GM18909 (cell line): ENCODE data around the gene TMEM183A.

Experiments
- ATAC-seq: cut with Tn5 transposase; IDR thresholded peaks from one replicate; pipeline ENCODE4 v1.9.1; 2021; ENCODE audit warnings: mild to moderate bottlenecking; ENCODE audit not compliant: unreplicated experiment, poor library complexity

Gene TMEM183A

DNA sequence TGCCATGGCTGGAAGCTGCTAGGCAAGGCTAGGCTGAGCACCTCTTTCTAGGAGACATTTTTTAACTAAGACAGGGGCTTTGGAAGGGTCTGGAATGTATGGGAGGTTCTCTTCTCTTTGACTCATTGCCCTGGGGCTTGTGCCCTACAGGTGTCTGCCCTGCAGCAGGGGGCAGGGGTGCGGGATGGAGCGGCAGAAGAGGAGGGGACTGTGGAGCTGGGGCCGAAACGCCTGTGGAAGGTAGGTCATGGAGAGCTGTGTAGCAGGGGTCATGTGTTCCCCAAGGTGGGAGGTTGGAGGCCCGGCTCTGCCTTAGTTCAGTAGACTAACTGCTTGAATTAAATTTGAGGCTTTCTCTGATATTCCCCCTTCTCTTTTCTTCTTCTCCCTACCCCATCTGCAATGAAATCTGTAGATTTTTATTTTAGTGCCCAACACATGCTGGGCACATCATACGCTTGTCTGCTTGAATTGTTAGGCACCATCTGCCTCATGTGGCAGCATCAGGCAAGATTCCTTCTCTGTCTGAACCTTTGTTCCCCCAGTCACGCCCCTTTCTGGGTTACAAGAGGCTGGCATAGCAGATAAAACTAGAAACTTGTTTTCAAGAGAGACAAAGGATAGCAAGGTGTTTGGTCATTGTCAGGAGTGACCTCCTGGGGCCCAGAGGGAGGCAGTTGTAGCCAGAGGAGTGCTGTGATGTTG, 37.5 kb downstream of the TMEM183A start:
- ATAC-seq: no peak

- ATAC-seq: no peak
These were observed 38.2 kb downstream of the TMEM183A start for GRCh38 chr1:203045336-203045735.

DNA sequence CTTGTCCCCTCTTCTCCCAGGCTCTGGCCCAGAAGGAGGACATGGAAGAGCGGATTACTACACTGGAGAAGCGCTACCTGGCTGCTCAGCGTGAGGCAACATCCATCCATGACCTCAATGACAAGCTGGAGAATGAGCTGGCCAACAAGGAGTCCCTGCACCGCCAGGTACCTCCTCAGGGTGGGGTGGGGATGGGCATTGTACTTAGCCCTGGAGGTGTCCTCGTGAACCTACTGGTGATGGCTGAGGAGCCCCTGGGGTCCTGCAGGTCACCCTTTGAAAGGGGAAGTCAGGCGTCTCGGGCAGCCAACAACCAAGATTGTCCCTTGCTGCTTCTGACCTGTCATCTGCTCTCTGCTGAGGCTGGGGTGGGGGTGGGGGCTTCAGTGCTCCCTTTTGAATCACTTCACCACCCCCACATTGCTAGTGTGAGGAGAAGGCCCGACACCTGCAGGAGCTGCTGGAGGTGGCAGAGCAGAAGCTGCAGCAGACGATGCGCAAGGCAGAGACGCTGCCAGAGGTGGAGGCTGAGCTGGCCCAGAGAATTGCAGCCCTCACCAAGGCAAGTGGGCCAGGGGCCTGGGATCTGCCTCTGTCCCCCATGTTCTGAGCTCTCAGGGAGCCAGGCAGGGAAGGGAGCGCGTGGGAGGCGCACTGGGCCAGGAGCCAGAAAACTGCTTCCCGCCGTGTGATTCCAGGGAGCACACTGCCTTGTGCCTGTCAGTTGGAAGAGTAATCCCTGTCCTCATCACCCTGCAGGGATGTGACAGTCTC, 38.8 kb downstream of the TMEM183A start:
- ATAC-seq: no peak

DNA sequence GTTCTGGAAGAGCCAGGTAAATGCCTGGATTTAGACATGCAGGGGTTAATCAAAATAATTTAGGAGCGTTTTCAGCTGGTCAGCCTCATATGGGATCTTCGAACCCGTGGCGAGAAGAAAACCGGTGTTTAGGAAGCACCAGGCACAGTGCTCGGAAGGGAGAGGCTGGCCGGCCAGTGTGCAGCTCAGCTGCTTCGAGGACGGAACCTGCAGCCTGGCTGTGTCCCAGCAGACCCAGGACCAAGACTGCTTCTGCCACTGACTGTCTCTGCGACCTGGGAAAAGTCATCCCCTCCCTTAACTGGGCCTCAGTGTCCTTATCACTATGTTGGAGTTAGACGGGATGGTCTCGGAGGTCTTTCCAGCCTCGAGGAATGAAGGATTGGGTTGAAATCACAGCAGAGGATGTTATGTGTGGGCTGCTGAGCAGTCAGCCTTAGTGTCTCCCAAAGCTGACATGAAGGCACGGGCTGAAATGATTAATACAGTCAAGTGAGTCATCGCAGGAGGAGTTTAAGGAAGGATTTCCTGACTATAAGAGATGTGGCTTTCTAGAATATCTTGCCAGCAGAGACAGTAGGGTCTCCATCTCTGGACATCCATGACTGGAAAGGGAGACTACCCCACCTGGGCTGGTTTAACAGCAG, 39.9 kb downstream of the TMEM183A start:
- no peak for ATAC-seq

DNA sequence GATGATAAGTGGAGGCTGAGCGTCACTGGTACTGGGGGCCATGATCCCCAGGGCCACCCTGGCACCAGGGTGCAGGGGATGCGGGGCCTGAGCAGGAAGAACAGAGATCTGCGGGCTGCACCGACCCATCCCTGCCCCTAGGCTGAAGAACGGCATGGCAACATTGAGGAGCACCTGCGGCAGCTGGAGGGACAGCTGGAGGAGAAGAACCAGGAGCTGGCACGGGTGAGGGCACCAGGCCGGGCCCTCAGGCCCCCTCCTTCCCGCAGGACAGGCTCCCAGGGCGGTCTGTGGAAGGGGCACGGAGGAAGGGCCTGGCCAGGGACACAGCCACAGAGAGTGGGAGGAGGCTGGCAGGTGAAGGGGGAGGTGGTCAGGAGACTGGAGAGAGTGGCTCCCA, 40.9 kb downstream of the TMEM183A start:
- ATAC-seq: no peak

- no peak for ATAC-seq
These were observed 41.4 kb downstream of the TMEM183A start for GRCh38 chr1:203048555-203049051.

DNA sequence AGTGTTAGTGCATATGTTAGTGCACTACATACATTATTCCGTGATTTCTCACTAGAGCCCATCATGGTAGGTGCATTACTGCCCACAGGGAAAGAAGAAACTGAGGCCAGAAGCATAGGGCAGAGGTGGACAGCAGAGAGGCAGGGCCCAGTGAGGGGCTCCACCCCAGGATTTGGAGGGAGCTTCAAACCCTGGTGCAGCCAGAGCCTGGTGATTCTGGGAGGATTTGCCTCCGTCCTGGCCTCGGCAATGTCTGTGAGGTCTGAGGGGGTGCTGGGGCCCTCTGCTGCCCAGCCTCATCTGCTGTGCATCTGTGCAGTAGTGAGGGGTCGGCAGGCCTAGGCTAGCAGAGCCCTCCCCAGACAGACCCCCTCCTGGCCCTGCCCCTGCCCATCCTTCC, 41.9 kb downstream of the TMEM183A start:
- ATAC-seq: no peak

- no peak for ATAC-seq
These were observed 42.5 kb downstream of the TMEM183A start for GRCh38 chr1:203049576-203050180.

DNA sequence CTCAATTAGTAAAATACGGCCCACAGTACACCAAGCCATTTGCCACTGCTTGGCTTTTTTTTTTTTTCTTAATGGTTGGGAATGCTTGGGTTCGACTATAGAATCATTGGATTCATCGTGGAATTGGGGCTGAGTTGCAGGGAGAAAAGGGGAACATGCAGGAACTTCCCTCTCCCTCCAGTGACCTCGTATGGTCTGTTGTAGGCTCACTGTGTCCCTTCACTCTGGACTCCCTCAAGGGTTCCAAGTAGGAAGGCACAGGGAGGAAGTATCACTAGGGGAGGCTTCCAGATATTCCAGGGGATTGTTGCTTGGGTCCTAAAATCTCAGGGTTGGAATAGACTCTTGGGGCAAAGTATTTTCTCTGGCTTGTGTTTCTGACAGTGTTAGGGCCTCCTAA, 43.7 kb downstream of the TMEM183A start:
- ATAC-seq: no peak

- ATAC-seq: no peak
These were observed 44.7 kb downstream of the TMEM183A start for GRCh38 chr1:203051841-203052324.

- no peak for ATAC-seq
These were observed 45.4 kb downstream of the TMEM183A start for GRCh38 chr1:203052601-203053000.

- ATAC-seq: no peak
These were observed 47.0 kb downstream of the TMEM183A start for GRCh38 chr1:203054184-203054583.

DNA sequence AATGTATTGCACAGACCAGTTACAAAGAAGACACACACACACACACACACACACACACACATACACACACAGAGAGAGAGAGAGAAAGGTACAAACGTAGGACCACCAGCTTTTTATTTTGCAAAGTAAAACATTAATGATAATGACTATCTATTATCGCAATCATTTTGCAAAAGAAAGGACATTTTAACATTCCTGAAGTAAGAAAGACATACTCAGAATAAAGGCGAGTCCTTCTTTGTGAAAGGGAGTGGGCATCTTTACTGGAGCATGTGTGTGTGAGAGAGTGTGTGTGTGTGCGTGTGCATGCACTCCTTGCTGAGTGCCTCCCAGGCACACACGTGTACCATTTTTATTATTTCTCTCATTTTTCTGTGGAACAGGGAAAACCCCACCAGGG, 47.5 kb downstream of the TMEM183A start:
- no peak for ATAC-seq

DNA sequence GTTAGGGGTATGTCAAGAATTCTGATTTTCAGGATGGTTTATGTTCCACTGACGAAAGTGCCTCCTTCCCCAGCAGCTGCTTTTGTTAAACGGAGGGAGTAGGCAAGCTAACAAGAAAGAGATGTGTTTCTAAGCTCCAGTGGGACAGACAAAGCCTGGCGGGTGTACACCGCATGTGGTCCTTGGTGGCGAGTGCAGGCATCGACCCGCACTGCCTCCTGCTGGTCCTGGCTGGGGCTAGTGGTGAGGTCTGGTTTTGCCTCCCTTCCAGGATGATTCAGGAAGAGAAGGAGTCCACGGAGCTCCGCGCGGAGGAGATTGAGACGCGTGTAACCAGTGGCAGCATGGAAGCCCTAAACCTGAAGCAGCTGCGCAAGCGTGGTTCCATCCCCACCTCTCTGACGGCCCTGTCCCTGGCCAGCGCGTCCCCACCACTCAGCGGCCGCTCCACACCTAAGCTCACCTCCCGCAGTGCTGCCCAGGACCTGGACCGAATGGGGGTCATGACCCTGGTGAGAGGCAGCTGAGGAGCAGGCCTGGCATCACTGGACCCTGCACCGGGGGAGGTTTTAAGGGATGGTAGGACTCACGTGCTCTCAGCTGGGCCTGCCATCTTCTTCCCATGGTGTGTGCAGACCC, 48.1 kb downstream of the TMEM183A start:
- ATAC-seq: no peak

- no peak for ATAC-seq
These were observed 48.8 kb downstream of the TMEM183A start for GRCh38 chr1:203056012-203056411.

- no peak for ATAC-seq
These were observed 49.3 kb downstream of the TMEM183A start for GRCh38 chr1:203056516-203056915.

DNA sequence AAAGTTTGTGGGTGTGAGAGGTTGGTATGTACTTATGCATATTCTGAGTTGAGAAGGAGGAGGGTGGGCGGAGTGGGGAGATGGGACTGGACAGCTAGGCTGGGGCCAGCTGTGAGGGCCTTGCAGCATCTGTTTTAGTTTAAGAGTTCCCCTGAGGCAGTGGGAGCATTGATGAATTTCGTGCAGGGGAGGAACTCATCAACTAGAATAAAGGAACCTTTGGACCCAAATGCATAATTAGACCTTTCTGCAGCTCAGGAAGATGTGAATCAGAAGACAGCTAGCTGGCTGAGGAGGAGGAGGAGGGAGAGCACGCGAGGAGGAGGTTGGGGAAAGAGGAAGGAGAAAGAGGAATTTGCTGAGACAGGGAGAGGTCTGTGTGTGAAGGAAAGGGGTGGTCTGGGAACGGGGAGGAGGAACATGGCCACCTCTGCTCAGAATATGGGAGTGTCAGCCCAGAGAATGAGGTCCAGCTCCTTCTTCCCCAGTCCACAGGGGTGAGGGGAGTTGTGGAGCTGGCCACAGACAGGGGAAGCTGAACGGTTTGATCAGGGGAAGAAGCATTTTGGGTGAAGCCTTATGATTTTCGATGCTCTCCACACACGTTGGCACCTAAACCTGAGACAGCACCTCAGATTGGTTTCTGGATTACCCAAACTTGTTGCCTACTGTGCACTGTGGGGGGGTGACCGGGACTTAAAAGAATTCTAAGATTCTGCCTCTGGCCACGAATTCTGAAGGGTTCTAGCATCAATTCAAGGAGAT, 50.9 kb downstream of the TMEM183A start:
- no peak for ATAC-seq

DNA sequence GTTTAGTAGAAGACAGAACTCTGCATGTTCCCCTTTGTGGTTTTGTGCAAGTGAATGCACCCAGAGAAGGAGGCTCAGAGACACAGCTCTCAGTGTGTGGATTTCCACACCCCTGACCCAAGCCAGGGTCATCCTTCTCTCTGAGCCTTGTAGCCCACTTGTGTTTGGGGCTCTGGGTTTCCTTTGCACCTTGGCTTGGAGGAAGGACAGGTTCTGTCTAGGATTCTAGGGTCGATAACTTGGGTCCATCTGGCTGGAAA, 51.4 kb downstream of the TMEM183A start:
- no peak for ATAC-seq

DNA sequence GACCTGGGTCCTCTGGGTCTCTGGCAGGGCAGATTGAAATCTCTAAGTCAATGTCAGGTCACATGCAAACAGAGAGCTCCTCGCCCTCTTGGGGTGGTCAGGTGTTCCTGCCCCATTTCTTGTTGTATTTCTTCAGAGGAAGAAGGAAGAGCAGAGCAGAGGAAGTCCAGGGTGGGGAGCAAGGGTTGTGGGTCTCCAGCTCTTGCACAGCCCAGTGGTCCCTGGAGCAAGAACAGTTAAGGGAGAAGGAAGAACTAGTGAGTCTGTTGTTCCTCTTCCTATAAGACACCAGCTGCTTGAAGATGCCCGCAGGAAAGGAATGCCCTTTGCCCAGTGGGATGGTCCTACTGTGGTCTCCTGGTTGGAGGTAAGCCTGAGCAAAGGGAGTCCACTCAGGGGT, 52.3 kb downstream of the TMEM183A start:
- ATAC-seq: no peak

DNA sequence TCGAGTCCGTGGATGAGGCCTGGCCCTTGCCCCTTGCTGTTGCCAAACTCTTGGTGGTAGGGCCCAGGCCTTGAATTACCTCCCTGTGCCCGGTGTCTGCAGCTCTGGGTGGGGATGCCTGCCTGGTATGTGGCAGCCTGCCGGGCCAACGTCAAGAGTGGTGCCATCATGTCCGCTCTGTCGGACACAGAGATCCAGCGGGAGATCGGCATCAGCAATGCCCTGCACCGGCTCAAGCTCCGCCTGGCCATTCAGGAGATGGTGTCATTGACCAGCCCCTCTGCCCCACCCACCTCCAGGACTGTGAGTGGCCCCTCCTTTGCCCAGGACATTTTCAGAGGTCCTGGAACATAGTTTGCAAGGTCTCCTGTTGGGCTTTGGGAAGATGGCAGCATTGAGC, 52.9 kb downstream of the TMEM183A start:
- no peak for ATAC-seq
